Fibroblast of the conjunctiva (primary cell): Measurements from ENCODE around the gene CTTNBP2.

ENCODE experiments used
- DNase-seq: peaks from one replicate; pipeline ENCODE4 v3.0.0-alpha.2; 2010; ENCODE audit warnings: low read depth

CTTNBP2 gene

DNA sequence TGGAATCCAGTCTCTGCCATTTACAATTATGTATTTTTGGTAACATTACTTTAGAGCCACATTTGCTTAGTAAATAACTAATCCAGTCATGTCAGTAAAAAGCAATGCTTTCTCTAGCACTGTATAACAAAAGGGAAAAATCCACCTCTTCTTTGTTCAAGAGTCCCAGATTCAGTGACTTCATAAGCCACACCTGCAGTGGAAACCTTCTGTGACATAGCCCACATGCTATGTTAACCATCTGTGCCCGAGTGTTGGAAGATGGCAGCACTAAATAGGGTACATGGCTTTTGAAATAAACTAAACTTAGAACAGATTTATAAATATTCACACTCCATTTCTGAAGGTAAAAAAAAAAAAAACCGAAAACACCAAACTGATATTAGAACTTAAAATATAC, 83.0 kb downstream of the CTTNBP2 start:
- DNase-seq = no peak

DNA sequence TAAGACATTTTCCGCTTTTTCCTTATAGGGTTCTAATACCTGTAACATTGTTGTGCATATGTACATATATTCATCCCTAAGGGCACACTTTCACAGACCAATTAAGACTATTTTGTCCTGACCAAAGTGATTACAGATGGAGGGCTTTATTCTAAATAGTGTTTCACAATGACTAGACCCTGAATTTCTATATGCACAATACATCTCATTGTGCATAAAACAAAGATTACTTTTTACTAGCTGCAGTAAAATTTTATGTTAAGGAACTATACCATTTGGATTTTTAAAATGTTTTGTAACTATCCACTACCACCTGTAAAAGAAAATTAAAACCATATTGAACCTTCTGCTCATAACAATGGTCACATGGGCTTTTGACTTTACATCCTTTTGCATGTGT, 87.8 kb downstream of the CTTNBP2 start:
- no peak for DNase-seq

DNA sequence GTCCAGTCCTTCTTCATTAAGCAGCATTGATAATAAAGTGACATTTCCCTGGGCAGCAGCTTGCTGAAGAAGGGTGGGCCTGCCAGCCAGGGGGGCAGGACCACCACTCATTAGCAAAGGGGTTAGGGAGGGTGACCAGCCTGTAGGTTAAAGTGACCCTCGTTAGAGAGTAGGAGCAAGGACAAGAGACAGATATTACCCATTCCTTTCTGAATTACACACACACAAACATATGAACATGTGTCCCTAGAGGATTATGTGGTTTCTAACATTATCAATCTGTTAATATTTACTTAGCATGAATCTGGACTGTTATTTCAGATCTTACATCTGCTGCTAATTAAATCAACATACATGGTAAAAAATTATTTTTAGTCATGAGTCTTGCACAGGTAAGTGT, 88.9 kb downstream of the CTTNBP2 start:
- DNase-seq = no peak

DNA sequence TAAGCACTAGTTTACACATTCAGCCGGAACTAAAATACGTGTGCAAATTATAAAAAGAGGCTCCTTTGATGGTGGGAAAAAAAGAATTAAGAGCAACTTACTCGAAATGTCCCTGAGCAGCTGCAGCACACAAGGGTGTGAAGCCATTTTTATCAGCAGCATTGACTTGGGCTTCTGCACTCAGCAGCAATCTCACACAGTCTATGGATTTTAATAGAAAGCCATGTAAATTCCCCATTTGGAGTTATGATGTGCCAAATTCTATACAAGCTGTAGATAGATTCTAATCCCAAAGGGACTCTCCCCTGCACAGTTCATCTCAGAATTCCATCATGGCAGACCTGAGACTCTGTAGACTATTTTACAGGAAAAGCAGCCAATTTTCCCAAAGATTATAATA, 90.5 kb downstream of the CTTNBP2 start:
- DNase-seq = no peak

DNA sequence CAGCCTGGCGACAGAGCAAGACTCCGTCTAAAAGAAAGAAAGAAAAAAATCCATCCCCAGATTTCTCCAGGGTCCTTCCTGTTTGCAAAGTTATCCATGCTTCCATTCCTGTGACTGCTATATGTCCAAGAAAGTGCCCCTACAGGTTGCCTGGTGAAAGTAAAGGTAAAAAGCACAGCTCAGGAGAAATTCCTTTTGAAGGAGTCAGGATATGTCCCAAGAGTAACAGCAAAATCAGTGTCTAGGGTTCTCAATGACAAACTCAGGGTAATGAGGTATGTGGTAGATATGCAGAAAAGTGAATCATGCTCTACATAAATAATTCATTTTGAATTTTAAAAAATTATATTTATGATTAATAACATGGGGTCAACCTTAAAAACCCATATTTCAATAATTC, 91.5 kb downstream of the CTTNBP2 start:
- DNase-seq = no peak

DNA sequence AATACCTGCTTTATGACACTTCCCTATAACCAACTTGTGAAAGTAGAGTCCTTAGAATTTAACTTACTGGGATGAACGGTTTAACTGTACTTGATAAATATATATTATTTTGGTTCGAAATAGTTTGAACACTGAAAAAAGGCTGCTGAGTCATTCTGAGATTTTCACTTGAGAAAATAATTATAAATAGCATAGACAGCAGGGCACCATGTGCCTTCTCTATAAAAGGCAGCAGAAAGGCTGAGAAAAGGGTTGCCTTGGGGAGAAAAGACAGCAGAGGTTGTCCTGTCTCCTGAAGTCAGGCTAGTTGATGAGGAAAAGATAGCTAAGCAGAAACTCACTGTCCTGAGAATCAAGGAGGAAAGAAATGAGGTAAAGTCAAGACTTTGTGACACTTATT, 92.4 kb downstream of the CTTNBP2 start:
- DNase-seq = no peak

DNA sequence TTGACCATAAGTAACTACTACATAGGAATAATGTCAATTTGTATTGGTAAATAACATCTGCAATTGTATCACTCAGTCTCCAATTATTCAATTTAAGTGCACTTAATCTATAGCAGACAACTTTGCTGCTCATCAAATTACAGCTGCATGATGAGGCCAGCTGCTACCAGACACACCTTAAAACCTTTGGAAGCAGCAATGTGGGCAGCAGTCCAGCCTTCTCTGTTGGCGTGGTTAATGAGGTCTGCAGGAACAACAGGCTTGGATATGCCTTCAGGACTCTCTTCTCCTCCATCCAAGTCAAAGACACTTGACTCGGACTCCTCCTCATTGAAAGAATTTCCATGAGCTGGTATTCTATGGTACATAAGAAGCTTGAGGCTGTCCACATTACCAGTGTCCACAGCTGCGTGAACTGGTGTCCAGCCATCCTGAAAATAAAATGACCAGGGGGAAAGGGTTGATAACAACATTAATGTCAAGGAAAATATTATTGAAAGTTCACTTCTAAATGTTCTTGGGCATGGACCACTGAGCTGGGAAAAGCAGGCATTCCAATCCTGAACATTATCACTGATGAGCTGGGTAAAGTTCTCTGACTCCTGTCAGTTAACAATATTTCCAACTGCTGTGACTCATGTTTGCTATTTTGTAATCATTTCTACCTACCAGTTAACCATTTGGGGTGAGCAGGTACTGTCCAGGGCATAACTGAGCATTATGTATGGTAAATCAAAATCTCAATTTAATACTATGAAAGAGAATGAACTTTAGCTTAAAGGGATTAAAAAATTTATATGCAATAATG, 95.7 kb downstream of the CTTNBP2 start:
- DNase-seq = no peak

DNA sequence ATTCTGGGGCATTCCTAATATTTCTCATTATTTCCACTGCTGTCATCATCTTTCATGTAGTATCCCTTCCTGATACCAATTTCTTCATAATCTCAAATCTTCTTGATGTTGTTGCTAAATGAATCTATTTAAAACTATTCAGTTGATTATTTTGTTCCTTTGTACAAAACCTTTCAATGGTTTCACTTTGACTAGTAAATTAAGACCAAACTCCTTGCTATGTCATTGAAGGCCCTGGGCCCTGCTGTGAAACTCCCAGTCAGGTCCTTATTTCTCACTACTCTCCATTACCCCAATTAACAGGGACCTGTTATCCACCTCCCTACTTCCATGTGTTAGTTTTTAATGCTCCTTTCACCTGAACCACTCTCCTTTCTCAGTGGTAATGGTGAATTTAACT, 97.0 kb downstream of the CTTNBP2 start:
- no peak for DNase-seq

DNA sequence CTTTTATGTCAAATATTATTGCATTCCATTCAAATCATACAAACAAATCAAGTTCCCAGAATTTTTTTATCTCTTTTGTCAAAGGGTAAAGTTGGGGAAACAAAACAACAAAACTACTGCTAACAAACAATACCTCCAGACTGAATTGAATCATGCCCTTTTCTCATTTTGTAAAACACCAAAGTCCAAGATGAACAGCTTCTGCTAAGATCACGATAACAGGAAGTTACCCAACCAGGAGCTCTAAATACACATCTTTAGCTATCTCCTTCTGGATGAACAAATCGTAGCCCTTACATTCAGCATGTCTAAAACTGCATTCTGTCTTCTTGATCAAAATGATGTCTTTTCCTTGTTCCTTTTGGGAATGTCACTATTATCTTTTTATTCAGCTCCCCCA, 97.4 kb downstream of the CTTNBP2 start:
- DNase-seq = no peak

DNA sequence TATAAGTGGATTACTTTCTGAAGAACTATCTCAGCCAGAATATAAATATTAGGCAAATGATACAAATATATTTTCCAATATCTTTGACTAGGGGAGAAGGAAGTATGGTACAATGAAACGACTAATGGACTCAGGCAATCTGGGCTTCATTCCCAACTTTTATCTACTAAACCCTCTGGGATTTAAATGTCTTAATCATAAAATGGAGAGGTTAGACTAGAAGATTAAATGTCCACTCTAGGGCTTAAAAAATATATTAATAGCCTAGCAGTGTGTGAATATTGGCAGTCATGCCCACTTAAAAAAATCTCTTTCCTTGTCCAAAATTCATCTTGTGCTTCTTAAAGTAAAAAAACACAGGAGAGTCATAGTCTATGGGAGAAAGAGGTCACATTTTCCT, 98.3 kb downstream of the CTTNBP2 start:
- DNase-seq = no peak

DNA sequence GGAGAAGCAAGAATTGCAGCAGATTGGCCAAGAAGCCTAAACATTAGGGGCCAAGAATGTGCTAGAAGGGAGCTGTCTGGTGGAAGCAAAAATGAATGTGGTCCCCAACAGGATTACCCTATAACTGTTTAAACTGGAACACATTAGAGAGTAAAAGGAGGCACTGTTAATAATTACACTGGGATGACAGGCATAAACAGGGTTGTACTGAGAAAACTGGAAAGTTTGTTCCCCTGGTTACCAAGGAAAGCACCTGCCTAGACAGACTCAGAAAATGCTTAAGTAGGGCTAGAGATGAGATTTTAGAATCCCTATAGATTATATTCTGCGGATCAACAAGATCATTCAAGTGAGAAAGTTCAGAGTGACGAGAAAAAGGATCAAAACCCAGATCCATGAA, 100.8 kb downstream of the CTTNBP2 start:
- DNase-seq = no peak

DNA sequence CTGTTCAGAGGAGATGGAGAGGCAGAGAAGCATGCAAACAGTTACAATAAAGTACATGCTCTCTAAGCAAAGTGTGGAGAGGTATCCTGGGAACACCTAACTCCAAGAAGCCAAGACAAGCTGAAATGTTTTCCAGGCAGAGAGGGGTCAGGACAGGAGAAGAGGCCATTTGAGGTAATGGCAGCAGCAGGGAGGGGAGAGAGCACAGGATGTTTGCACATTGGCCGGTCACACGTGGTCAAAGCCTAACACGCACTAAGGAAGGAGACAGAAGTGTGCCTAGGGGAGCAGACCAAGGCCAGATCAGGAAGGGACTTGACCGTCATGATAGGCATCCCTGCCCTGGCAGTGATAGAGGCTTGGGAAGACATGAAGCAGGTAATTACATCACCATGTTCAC, 101.5 kb downstream of the CTTNBP2 start:
- DNase-seq = no peak

DNA sequence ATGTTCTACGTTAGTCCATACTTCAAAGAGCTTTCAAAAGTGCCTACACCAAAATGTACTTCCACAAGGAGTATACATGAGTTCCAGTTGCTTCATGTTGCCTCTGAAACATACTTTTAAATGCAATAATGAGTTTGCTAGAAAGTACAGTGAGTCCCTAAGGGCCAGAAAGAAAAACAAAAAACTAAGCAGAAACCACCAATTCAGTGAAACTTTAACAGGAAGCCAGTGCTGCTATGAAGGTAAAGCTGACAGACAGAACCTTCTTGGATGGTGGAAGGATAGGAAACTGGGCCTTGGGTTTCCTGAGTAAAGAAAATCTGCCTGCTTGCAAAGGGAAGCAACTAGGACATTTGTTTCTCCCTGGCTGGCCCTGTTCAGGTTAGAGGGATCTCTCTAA, 104.2 kb downstream of the CTTNBP2 start:
- no peak for DNase-seq

DNA sequence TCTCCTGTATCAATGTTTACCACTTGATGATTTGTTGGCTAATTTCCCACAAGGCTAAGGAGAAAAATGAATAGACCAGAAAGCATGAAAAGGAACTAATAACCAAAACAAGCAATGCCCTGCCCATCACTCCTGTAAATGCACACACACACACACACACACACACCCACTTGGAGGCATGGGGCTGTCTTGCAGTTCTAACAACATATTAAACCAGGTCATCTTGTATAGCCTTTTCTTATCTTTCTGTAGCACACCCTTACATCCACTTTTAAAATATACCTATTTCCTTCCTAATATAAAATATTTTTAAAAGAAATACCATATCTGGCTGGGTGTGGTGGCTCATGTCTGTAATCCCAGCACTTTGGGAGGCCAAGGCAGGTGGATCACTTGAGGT, 105.3 kb downstream of the CTTNBP2 start:
- DNase-seq = no peak

DNA sequence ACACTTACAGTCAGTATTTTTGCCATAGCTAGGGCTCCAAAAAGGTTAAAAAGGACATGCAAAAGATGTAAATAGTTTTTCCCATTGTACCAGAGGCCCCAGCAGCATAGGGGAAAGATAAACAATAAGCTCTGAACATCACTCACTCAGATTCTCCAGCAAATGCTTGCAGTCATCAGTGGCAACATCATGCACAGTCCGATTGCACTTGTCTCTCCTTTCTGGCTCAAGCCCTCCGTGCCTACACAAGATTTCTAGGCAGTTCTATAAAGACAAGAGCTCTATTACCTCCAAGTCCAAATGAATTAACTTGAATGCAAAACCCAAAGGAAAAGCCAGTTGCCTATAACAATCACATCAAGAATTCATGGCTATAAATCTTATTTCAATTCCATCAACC, 106.3 kb downstream of the CTTNBP2 start:
- no peak for DNase-seq

DNA sequence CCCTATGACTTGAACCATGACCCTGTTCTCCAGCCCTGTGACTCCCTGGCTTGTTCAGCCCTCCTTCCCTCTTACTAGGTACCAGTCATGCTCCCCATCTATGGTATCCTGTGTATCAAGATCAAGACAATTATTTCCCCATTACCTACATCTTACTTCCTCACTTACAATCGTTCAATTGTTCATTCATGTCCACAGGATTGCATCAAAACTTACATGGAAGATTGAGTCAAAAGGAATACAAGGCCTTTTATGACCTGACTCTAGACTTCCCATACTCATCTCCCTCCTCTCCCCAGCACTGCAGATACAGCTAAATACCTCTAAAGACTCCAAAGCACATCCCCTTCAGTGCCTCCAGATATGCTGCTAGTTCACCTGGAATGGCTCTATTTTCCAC, 109.2 kb downstream of the CTTNBP2 start:
- DNase-seq = no peak

DNA sequence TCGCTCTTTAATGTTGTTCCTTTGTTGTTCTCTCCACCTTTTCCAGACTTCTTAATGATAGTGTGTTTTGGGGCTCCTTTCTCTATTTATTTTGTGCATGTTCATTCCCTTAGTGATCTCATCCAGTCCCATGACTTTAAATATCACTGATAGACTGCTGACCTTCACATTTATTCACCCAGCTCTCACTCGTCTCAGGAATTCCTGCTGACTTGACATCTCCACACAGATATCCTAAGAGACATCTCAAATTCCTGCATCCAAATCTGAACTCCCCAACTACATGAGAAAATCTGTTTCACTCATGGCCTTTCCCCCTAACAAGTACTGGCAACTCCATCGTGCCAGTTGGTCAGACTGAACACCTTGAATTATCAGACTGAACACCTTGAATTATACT, 111.2 kb downstream of the CTTNBP2 start:
- no peak for DNase-seq

DNA sequence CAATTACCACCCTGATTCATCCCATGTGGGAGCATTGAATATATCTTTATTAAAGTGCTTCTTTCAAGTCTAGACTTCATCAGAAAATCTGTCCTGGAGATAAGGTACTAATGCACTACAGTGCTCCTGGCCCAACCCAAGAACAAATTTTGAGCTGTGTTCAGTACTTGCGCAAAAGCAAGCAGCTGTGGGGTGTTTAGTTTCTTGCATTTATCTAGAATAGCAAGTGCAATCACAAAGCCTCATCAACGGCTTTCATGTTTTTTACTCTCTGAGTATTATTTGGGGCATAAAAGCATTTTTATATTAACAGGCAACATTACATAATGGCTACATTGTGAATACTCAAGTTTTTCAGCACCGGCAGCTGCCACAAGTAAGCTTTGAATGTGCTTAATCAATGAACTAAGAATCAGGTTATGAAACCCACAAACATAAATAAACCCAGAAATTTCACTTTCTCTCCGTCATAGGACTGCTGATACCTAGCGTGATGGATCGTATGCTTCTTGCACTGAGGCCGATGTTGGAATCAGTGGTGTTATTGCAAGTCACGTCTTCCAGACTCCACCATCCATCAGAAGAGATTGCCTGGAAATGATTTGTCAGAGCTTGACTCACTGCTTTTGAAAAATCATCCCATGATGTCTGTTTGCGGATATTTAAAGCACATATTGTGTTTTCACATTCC, 113.1 kb downstream of the CTTNBP2 start:
- no peak for DNase-seq

DNA sequence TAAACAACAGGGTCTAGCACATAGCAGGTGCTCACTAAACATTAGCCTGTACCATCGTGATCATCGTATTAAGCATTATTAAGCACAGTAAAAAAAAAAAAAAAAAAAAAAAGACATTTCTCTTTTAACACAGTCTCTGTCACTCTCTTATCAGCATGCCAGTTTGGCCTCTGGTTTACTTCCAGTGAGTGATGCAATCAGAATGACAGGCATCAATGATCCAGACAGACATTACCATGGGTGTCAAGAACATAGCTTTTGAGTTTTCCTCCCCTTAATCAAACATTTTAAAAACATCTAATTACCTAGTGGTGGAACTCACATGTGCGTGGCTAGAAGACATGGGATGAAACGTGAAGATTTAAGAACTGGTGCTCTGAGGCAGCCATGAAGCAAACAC, 115.8 kb downstream of the CTTNBP2 start:
- no peak for DNase-seq

DNA sequence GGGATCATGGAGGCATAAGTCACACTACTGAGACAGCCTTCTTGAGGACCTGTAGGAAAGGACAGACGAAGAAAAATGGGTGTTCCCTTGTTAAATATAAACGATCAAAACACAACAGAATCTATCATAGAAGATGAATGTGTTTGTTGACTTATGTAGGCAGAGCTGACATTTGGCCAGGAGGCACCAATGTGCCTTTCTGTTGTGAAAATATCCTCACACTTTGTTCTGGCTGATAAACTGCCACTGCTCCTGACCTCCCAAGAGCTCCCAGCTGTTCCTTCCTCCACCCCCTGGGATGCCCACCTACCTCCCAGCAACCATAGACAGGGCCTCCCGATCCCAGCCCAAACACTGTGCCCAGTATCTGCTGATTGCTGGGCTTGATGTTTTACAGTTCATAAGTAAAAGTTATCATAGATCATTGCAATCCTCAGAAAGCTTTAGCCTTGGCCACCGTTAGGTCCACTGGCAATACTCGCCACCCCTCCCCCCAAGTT, 116.6 kb downstream of the CTTNBP2 start:
- DNase-seq = no peak

DNA sequence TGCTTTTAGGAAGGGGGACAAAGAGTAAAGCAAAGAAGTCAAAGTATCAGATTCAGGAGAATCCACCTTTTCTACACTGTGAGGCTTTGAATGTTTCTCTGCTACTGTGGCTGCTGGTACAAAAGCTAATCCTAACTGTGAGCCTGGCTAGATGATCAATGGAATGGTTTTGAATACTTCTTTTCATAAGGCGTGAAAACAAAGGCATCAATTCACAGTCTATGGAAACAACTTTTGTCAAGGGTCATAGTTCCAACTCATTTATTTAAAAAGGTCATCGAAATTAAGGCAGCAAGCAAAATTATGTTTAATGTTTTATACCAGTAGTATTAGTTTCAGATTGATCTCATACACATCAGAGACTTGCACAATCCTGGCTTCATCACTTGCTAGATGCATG, 118.1 kb downstream of the CTTNBP2 start:
- no peak for DNase-seq

DNA sequence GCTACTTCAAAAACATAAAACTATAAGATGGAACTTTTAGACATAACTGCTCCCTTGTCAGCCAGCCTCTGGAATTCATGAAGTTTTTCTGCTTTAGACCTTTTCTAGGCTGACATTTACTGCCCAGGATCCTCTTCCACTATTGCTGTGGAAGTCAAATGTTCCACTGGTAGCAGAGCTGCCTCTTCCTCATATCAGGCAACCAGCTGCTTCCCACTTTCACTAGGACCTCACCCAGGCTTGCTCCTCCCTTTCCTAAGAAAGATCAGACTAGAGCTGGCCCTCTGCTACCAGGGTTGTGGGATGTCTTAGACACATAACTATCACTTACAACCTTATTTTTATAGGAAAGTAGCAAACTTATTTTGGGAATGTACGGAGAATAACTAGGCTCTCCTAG, 121.5 kb downstream of the CTTNBP2 start:
- no peak for DNase-seq
